GM19193 (cell line): ENCODE results near the gene A3GALT2.

Experiments used
- POLR2A ChIP-seq: IDR thresholded peaks from 4 replicates; pipeline ENCODE4 v1.6.1; 2011; ENCODE audit not compliant: insufficient read depth, insufficient read length; ENCODE audit errors: extremely low read depth

Gene A3GALT2

GRCh38 chr1:33330906-33331305 is 10.0 kb upstream of the A3GALT2 start:
- TF ChIP-seq POLR2A: no peak

GRCh38 chr1:33330361-33330890 is 9.5 kb upstream of the A3GALT2 start:
- no peak for TF ChIP-seq POLR2A

- TF ChIP-seq POLR2A: no peak
These were observed 8.9 kb upstream of the A3GALT2 start for GRCh38 chr1:33329600-33330305.

GRCh38 chr1:33328817-33329216 is 7.9 kb upstream of the A3GALT2 start:
- no peak for TF ChIP-seq POLR2A

DNA sequence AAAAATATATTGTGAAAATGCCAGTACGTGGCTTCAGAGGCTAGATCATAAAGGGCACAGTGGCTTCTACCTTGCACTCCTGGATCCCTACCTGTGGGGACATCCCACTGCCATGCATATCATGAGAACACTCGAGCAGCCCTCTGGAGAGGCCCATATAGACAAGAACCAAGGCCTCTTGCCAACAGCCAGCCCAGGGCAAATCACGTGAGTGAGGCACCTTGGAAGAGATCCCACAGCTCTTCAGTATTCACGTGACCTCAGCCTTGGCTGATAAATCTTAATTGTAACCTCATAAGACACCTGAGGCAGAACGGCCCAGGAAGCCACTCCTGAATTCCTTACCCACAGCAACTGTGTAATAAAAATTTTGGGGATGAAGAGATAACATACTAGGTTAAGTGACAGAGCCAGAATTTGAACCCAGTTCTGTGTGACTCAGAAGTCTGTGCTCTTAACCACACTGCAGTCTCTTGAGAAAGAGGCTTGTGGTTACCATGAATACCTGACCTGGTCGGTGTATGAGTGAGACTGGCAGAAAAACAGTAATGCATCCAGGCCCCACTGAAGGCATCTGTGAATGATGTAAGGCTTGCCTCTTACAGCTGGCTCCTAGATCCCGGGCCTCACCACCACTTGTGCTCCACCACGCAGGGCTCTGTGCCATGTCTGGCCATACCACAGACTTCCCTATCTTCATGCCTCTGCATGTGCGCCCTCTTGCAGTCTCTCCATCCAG is 6.9 kb upstream of the A3GALT2 start:
- TF ChIP-seq POLR2A: no peak

- TF ChIP-seq POLR2A: no peak
These were observed 5.9 kb upstream of the A3GALT2 start for GRCh38 chr1:33326785-33327184.

DNA sequence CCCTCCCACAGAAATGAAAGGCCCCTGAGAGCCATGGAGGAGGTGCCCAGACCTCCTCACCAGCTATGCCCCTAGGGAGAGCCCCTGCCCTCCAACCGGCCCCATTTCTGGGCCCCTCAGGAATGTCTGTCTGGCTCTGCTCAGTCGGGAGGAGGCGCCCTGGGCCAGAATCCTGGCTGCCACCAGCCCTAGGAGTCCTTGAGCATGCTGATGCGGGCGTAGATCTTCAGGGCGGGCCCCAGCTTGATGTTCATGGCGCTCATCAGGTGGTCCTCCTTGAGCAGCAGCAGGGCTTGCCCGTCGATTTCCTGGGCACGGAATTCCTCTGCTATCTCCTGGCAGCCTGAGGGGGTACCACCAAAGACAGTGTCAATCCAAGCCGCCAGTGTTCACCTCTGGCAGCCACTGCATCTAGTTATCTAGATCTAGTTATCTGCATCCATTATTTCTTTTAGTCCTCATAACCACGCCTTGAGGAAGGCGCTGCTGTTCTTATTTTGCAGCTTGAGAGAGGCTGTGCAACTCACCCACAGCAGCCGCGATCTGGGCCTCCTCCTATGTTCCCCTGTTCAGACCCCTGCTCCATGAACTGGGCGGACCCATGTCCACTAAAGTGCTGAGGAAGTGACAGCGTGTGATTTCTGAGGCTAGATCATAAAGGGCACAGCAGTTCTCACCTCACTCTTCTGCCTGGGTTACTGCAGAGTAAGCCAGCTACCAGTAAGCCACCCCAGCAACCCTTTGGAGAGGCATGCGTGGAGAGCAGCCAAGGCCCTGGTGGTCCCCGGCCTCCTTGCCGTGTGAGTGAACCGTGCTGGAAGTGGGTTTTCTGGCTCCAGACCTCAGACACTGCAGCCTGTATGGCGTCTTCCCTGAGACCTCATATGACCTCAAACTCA is 4.0 kb upstream of the A3GALT2 start:
- no peak for TF ChIP-seq POLR2A

GRCh38 chr1:33323663-33324477 is 3.0 kb upstream of the A3GALT2 start:
- no peak for TF ChIP-seq POLR2A

- TF ChIP-seq POLR2A: no peak
These were observed 2.1 kb upstream of the A3GALT2 start for GRCh38 chr1:33322870-33323585.

- no peak for TF ChIP-seq POLR2A
These were observed 1.2 kb upstream of the A3GALT2 start for GRCh38 chr1:33322109-33322508.

DNA sequence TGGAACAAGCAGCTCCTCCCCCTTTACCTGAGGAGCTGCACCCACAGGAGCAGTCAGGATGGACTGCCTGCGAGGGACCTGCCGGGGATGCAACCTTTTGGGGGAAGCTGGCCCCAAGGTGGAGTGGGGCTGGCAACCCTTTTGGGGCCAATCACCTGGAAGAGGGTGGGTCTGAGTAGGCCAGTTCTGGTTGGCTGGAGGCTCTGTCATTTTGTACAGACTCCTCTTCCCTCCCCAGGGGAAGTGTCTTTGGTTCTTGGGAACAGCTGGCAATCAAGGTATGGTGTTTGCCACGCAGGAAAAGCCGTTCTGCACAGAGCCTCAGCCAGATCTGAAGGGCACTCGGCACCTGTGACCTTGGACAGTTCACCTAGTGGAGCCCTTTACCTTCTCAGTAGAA is 280 bp upstream of the A3GALT2 start:
- TF ChIP-seq POLR2A: no peak

DNA sequence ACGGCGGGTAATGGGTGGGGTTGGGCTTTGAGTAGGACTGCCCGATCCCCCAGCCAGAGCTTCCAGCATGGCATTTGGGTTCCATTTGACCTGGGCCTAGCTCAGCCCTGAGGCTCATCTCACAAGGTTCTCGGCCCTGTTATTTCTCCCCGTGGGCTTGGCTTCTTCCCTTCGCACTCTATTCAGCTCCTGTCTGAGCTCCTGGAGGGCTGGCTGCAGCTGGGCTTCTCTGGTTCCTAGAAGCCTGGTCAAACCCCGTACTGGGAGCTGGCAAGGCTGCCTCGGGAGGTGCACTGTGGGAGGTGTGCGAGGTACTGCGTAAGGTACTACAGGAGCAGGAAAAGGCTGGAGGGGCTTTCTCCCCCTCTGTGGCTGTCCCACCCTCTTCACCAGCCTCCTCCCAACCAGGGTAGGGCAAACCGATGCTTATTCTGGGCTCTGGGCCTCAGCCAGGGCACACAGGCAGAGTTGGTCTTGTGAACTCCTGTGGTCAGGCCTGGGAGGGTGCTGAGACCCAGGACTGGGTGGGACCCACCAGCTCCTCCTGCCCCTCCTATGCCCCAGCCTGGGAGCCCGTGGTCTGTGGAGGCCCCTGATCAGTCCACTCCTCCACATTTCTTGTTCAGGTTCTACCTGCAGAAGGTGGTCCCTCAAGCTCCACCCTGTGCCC is 814 bp downstream of the A3GALT2 start:
- TF ChIP-seq POLR2A: no peak
